Femur (tissue), 1 donor: ENCODE results near the gene MRTFA.
A peak's percentile ranks its signal among the peaks of the same experiment; 100 is the strongest.

Source experiments
- DNase-seq: peaks from one replicate; pipeline ENCODE4 v3.0.0-alpha.2; 2017

MRTFA gene

DNA sequence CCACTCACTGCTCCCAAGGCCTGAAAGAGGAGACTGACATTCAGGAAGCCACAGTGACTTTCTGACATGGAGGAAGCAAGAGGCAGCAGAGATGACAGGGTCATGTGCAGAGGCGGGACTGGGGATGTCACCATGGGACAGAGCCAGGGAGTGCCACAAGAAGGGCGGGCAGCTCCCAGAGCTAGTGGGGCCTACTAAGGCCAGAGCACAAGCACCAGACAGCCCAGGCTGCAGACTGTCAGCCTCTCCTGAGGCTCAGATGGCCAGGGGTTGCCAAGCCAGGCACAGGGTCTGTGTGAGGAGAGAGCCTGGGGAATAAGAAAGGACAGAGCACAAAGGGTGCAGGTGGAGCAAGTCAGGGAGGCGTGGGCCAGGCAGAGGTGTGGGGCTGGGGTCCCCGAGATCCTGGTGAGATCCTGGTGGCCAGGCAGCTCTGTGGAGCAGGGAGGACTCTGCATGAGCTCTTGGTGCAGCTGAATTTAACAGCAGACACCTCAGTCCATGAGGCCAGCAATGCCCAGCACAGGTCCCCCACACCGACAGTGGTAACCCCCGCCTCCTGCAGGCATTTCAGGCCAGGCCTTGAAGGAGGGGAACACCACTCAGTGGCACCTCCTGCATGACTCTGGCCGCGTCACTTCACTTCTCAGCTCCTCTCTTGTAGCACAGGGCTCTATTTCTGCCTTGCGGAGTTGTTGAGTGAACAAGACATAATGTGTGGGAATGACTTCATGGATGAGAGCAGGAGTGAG, 213.8 kb downstream of the MRTFA start:
- DNase-seq, result peak; percentile 30

DNA sequence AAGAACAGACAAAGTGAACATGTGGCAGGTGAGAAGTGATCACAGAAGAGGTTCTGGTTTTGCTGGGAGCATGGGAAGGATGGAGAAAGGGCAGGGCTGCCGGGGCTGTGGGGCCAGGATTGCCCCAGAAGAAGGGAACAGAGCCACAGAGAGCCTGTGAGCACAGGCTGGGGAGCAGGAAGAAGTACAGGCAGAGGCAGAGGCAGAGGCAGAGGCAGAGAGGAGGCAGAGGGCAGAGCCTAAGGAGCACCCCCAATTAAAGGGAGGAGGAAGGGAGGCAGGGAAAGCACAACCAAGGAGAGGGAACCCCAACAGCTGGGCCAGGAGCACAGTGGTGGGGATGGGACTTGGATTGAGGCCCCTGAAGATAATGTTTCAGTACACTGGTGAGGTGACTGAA, 214.6 kb downstream of the MRTFA start:
- no peak for DNase-seq

DNA sequence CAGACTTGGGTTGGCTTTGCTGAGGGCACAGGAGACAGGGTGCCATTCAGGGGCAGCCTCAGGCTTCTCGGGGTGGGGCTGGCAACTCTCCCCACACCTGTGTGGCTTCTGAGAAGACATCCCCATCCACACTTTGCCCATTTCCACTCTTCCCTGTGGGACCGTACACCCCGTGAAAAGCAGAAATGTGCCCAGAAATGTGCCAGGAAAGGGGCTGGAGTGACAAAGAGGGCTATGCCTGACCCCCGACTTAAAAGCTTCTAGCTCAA, 215.5 kb downstream of the MRTFA start:
- DNase-seq, result no peak

GRCh38 chr22:40420341-40421081, 216.0 kb downstream of the MRTFA start:
- DNase-seq, result no peak

DNA sequence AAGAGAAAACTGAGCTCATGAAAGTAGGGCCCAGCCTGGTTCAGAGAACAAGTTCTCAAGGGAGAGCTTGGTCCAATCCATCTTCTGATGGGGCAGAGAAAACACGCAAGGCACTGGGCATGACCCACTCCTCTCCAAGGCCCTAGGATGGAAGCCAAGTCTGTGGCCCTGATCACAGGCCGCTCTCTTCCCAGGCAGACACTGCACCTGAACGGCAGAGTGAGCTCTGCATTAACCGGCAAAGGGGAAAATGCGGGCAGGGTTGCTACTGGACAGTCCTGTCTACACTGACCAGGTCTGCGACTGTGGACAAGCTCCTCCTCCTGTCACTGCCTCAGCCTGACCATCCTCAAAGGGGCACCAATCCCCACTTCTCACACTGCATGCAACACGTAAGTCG, 216.8 kb downstream of the MRTFA start:
- DNase-seq, result no peak

DNA sequence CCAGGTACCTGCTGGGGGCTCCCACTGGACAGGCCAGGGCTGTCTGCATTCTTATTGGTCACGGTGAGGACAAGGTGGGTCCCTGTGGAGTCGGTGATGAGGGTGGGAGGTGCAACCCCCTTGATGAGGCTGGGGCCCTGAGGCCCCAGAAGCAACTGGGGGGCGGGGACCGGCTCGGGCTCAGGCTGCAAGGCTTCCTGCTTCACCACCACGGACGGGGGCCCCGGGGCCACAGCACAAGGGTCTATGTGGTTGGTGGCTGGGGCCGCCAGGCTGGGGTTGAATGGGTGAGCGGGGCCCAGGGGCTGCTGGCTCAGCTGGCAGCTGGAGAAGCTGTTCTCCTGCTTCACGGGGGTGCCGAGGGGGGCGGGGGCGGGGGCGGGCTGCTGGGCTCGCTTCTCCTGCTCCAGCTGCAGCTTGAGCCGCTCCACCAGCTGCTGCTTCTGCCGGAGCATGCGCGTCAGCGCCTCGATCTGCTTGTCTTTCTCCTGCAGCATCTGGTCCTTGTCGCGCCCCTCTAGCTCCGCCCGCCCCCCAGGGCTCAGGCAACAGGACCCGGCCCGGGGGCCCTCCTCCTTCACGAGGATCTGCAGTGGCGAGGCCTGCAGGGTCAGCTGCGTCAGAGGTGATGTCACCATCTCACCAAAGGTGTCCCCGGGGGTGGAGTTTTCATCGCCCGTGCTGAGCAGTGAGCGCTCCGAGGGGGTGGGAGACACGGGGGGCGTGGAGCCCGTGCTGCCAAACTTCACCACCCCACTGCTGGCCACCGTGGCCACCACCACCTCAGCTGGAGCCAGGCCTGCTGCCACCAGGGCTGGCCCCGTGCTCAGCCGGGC, 217.9 kb downstream of the MRTFA start:
- DNase-seq, result peak; percentile 80

DNA sequence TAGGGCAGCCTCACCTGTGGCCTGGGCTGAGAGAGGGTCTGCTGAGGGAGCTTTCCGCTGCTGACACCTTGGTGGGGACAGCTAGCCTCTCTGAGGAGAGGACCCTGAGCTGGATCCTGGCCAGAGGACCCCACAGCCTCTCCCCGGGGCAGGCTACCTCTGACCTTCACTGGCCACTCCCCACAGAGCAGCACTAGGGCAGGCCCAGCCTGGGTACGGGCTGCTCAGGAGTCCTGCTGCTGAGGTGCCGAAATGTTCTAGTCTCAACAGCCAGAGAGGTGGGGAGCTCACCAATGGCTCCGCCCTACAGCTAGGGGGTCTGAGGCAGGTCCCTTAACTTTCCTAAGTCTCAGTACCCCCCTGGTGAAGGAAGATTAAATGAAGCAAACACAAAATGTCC, 218.6 kb downstream of the MRTFA start:
- DNase-seq, result peak; percentile 28

GRCh38 chr22:40417041-40417440, 219.5 kb downstream of the MRTFA start:
- DNase-seq, result no peak

- no peak for DNase-seq
Measured at GRCh38 chr22:40416636-40417035, 219.9 kb downstream of the MRTFA start.

- DNase-seq, result no peak
Measured at GRCh38 chr22:40416267-40416570, 220.3 kb downstream of the MRTFA start.

GRCh38 chr22:40415531-40416266, 220.8 kb downstream of the MRTFA start:
- peak; percentile 31 for DNase-seq

DNA sequence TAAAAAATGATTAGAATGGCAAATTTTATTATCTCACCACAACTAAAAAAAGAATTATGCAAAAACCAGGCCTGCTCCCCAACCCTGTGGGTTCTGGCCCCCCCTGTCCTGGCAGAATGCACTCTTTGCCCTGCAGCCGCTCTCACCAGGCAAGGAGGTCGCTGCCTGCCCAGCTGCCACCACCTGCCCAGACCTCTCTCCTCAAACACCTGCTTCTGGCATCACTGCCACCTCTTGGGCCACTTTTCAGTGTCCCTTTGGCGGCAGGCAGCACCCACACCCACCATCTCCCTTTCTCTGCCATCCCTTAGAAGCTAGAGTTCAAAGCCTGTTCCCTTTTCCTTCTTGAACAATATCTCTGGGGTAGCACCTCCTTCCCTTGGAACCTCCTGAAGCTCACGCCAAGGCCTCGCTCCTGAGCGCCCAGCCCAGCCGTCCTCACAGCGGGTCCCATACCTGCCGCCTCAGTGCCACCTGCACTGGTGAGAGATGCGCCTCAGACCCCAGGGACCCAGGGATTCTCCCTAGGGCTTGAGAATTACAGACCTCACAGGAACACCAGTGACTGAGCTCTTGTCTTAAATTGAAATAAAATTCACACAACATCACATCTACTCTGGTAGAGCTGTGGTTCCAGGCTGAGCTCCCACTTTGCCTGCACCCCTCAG, 221.5 kb downstream of the MRTFA start:
- no peak for DNase-seq

DNA sequence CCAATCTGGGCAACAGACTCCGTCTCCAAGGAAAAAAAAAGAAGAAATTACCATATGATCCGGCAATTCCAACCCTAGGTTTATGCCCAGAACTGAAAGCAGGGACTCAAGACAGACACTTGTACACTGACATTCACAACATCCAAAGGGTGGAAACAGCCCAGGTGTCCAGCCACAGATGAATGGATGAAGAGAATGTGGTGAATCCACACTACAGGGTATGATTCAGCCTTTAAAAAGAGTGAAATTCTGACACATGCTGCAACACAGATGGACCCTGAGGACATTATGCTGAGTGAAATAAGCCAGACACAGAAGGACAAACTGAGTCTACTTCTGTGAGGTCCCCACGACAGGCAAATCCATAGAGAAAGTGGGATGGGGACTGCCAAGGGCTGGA, 222.2 kb downstream of the MRTFA start:
- DNase-seq, result no peak

- no peak for DNase-seq
Measured at GRCh38 chr22:40413873-40414272, 222.6 kb downstream of the MRTFA start.

- no peak for DNase-seq
Measured at GRCh38 chr22:40412441-40412840, 224.1 kb downstream of the MRTFA start.

DNA sequence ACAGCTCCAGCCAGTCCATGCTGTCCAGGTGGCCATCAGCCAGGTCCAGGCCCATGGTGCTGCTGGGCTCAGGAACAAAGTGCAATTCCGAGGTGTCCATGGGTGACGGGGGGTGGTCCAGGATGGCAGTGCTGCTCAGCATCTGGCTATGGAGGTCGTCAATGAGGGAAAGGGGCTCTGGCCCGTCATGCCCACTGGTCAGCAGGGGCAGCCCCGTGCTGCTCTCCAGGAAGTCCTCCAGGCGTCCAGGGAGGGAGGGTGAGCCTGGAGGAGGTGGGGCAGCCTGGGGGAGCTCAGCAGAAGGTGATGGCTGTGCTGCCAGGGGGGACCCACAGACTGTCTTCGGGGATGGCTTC, 225.0 kb downstream of the MRTFA start:
- DNase-seq, result no peak

DNA sequence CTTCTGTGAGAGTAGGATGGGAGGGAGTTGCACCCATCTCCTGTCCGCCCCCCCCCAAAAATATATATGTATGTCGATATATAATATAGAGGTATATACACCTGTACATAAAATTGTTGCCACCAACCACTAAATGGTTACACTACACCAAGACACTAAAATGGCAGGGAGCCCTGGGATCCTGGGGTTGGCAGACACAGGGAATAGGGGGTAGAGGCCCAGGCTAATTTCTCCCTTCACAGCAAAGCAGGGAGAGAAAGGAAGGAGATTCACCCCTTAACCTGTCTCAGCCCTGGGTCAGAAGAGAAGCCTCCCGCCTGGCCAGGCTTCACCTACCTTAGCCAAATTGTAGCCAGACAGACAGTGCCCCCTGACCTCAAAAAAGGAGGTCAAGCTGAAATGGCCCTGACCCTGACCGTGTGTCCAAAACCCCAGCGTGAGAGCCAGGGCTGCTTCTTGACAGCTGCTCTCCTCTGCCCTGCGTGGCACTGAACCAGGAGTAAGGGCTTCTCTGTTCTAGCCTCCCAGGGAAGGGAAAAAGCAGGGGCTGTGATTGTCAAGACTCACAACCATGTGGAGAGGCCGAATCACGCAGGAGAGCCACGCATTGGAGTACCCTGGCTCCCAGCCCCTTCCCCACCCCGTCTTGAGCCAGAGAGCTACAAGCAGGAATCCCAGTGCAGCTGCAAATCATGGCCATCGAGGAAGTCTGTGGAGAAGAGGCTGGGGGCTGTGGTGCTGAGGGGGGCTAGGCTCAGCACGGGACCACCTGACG, 225.6 kb downstream of the MRTFA start:
- DNase-seq, result no peak

DNA sequence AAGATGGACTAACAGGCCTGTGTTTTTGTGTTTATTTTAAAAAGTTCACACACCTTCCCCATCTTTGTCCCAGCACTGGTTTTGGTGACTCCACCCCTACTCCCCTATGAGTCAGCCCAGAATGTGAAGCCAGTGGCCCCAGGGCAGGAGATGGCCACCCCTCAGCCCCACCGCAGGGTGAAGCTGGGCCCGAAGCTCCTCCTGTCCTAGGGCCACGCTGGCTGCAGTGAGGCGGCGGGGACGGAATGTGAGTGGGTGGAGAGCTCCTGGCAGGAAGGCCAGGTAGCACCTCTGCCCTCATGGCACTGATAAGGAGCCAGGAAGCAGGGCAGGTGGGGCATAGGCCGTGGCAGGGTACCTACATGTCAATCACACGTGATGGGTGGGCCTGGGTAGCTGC, 226.2 kb downstream of the MRTFA start:
- no peak for DNase-seq

GRCh38 chr22:40409613-40410113, 226.9 kb downstream of the MRTFA start:
- DNase-seq, result no peak

- DNase-seq, result no peak
Measured at GRCh38 chr22:40408718-40409612, 227.6 kb downstream of the MRTFA start.
